HG03571 (cell line): Measurements from ENCODE around the gene ATF6.
A peak's percentile ranks its signal among the peaks of the same experiment; 100 is the strongest.

ENCODE experiments used
- ATAC-seq: cut with Tn5 transposase; IDR thresholded peaks from one replicate; pipeline ENCODE4 v1.9.1; 2021; ENCODE audit not compliant: unreplicated experiment

ATF6 gene

GRCh38 chr1:161954466-161954865 is 188.3 kb downstream of the ATF6 start:
- ATAC-seq: no peak

- no peak for ATAC-seq
Measured at GRCh38 chr1:161955606-161956005, 189.5 kb downstream of the ATF6 start.

- no peak for ATAC-seq
Measured at GRCh38 chr1:161956097-161956496, 190.0 kb downstream of the ATF6 start.

- no peak for ATAC-seq
Measured at GRCh38 chr1:161956930-161957329, 190.8 kb downstream of the ATF6 start.

- no peak for ATAC-seq
Measured at GRCh38 chr1:161958425-161958824, 192.3 kb downstream of the ATF6 start.

- ATAC-seq: peak; percentile 91
Measured at GRCh38 chr1:161962091-161962887, 196.2 kb downstream of the ATF6 start.

- ATAC-seq: no peak
Measured at GRCh38 chr1:161966067-161966466, 199.9 kb downstream of the ATF6 start.

GRCh38 chr1:161970036-161970435 is 203.9 kb downstream of the ATF6 start:
- no peak for ATAC-seq

GRCh38 chr1:161970633-161971032 is 204.5 kb downstream of the ATF6 start:
- ATAC-seq: no peak

GRCh38 chr1:161972828-161973227 is 206.7 kb downstream of the ATF6 start:
- ATAC-seq: no peak

GRCh38 chr1:161973924-161974845 is 208.1 kb downstream of the ATF6 start:
- ATAC-seq: no peak

- no peak for ATAC-seq
Measured at GRCh38 chr1:161978011-161978790, 212.1 kb downstream of the ATF6 start.

GRCh38 chr1:161981126-161981525 is 215.0 kb downstream of the ATF6 start:
- no peak for ATAC-seq

- no peak for ATAC-seq
Measured at GRCh38 chr1:161981735-161982506, 215.8 kb downstream of the ATF6 start.

GRCh38 chr1:161982507-161982895 is 216.4 kb downstream of the ATF6 start:
- ATAC-seq: no peak

GRCh38 chr1:161982917-161983316 is 216.8 kb downstream of the ATF6 start:
- no peak for ATAC-seq

GRCh38 chr1:161983725-161984124 is 217.6 kb downstream of the ATF6 start:
- no peak for ATAC-seq

GRCh38 chr1:161985301-161985822 is 219.2 kb downstream of the ATF6 start:
- no peak for ATAC-seq

GRCh38 chr1:161986328-161986727 is 220.2 kb downstream of the ATF6 start:
- ATAC-seq: no peak

- ATAC-seq: no peak
Measured at GRCh38 chr1:161987303-161987702, 221.2 kb downstream of the ATF6 start.
